B cell (primary cell): ENCODE results near the gene PRELID3B. TPM values are rescaled to one million over a fixed set of nuclear protein-coding genes. Genes with fewer than 3 reads are reported as not detected.

Experiments used
- ATAC-seq: fragments of 200-7000 bp; cut with Tn5 transposase; one replicate; pipeline ENCODE4 v1.10.0; 2021; ENCODE audit warnings: low read depth, mild to moderate bottlenecking, moderate number of reproducible peaks, moderate library complexity
- CTCF ChIA-PET: fragments of 350-600 bp; sonication (Branson Sonifier 250); formaldehyde crosslinking; loops from one replicate; lab custom pipeline; 2021; ENCODE audit warnings: antibody characterized with exemption, inconsistent platforms; lab: Charles Lee
- POLR2A ChIA-PET: fragments of 350-600 bp; sonication (Branson Sonifier 250); formaldehyde crosslinking; loops from one replicate; lab custom pipeline; 2021; ENCODE audit warnings: antibody characterized with exemption; lab: Charles Lee
- DNase-seq: peaks from one replicate; pipeline ENCODE4 v3.0.0; 2013
- H2AFZ ChIP-seq: 2 replicates; pipeline ENCODE4 v1.6.1; 2012; ENCODE audit warnings: mild to moderate bottlenecking, low read depth, low read length; ENCODE audit not compliant: insufficient read depth, poor library complexity, severe bottlenecking
- H3K27ac ChIP-seq, 2 donors: 1 replicate in 1 of 2; 2 replicates in 1 of 2; pipeline ENCODE4 v1.5.1; 2012 to 2013; ENCODE audit warnings: low read length in 2 of 2, mild to moderate bottlenecking in 2 of 2, moderate library complexity in 1 of 2
- H3K27me3 ChIP-seq, 4 experiments: fragments of 200-600 bp in 1 of 4; sonication (generic) in 1 of 4; replicated peaks in 1 of 4; 1 replicate in 2 of 4; 2 replicates in 2 of 4; pipeline versions ENCODE4 v1.6.1 to v1.7.0; 2013 to 2016; ENCODE audit warnings: low read length in 3 of 4, mild to moderate bottlenecking in 2 of 4, mixed read lengths in 1 of 4, moderate library complexity in 1 of 4; ENCODE audit not compliant: insufficient read depth in 4 of 4, control insufficient read depth in 3 of 4; ENCODE audit errors: control extremely low read depth in 1 of 4
- H3K36me3 ChIP-seq, 2 experiments: replicated peaks in 1 of 2; 1 replicate in 1 of 2; 2 replicates in 1 of 2; pipeline versions ENCODE4 v1.6.1 to v1.7.1; 2013; ENCODE audit warnings: low read length in 1 of 2; ENCODE audit not compliant: insufficient read depth in 2 of 2, control insufficient read depth in 1 of 2; ENCODE audit errors: control extremely low read depth in 1 of 2, extremely low read depth in 1 of 2
- H3K4me1 ChIP-seq, 2 donors: fragments of 200-600 bp in 1 of 2; sonication (generic) in 1 of 2; 1 replicate in 1 of 2; 2 replicates in 1 of 2; pipeline versions ENCODE4 v1.5.1 to v1.6.1; 2013 to 2017; ENCODE audit warnings: low read length in 2 of 2; ENCODE audit not compliant: control insufficient read depth in 2 of 2, insufficient read depth in 2 of 2
- H3K4me2 ChIP-seq: replicated peaks from 2 replicates; pipeline ENCODE3; 2012; ENCODE audit warnings: mild to moderate bottlenecking, low read depth, low read length; ENCODE audit not compliant: poor library complexity, severe bottlenecking
- H3K4me3 ChIP-seq, 5 experiments: fragments of 200-600 bp in 1 of 5; sonication (generic) in 1 of 5; 1 replicate in 3 of 5; 2 replicates in 2 of 5; pipeline versions ENCODE4 v1.5.1 to v1.7.0; 2011 to 2016; ENCODE audit warnings: low read length in 4 of 5, mild to moderate bottlenecking in 4 of 5, low read depth in 2 of 5, control low read depth in 1 of 5, moderate library complexity in 1 of 5; ENCODE audit not compliant: insufficient read depth in 1 of 5; ENCODE audit errors: control extremely low read depth in 1 of 5, extremely low read depth in 1 of 5
- H3K79me2 ChIP-seq: fragments of 200-600 bp; sonication (generic); one replicate; pipeline ENCODE4 v1.6.0; 2016; ENCODE audit warnings: low read length; ENCODE audit not compliant: control insufficient read depth, insufficient read depth
- H3K9ac ChIP-seq: fragments of 200-600 bp; sonication (generic); 2 replicates; pipeline ENCODE4 v1.6.1; 2017; ENCODE audit warnings: mild to moderate bottlenecking, low read length, moderate library complexity
- H3K9me3 ChIP-seq, 3 donors: one replicate each; pipeline versions ENCODE4 v1.6.1 to v1.7.1; 2013; ENCODE audit warnings: low read length in 2 of 3; ENCODE audit not compliant: control insufficient read depth in 2 of 3, insufficient read depth in 1 of 3; ENCODE audit errors: control extremely low read depth in 1 of 3
- H4K20me1 ChIP-seq: 2 replicates; pipeline ENCODE4 v1.6.0; 2012; ENCODE audit warnings: mild to moderate bottlenecking, low read length; ENCODE audit not compliant: insufficient read depth, control insufficient read depth, poor library complexity, severe bottlenecking
- H3K27ac Mint-ChIP-seq: one replicate; pipeline ENCODE4 v1.8.0; 2021; ENCODE audit warnings: mixed read lengths
- H3K27me3 Mint-ChIP-seq: one replicate; pipeline ENCODE4 v1.8.0; 2021; ENCODE audit warnings: mixed read lengths
- H3K4me1 Mint-ChIP-seq: one replicate; pipeline ENCODE4 v1.8.0; 2021; ENCODE audit warnings: mixed read lengths
- H3K4me3 Mint-ChIP-seq: one replicate; pipeline ENCODE4 v1.8.0; 2021; ENCODE audit warnings: mixed read lengths
- H3K9me3 Mint-ChIP-seq: one replicate; pipeline ENCODE4 v1.8.0; 2022; ENCODE audit warnings: mixed read lengths; ENCODE audit not compliant: insufficient read depth
- EZH2 ChIP-seq: IDR thresholded peaks from 2 replicates; pipeline ENCODE4 v1.6.1; 2012; ENCODE audit warnings: borderline replicate concordance, low read depth, mild to moderate bottlenecking, moderate library complexity, low read length; ENCODE audit not compliant: insufficient read depth, poor library complexity, severe bottlenecking
- WGBS: methylation state at CpG from one replicate; pipeline ENCODE4 v1.1.5; 2013; ENCODE audit warnings: missing lambda C conversion rate; ENCODE audit not compliant: insufficient coverage; 5-methylcytosine and 5-hydroxymethylcytosine counted together
- intact Hi-C: fragments of 100-400 bp; cut with micrococcal nuclease; formaldehyde crosslinking; loops from one replicate; pipeline ENCODE4 v1.10.0; 2022
- polyA plus RNA-seq: library from polyadenylated mRNA; depleted of rRNA; stranded (reverse); fragments of >200 nt; gene quantifications from 2 replicates; pipeline ENCODE4 v1.2.3, GENCODE V29; 2012
- total RNA-seq, 2 donors: library from RNA; stranded (reverse); fragments of 120-200 nt in 1 of 2; gene quantifications; 1 replicate in 1 of 2; 2 replicates in 1 of 2; pipeline versions ENCODE4 v1.2.3 to v1.2.4, GENCODE V29; 2013 to 2022
- TF ChIP-seq, protein P1 (sequence below): fragments of 200-600 bp; IDR thresholded peaks from one replicate; pipeline ENCODE4 v1.8.0; 2022; ENCODE audit warnings: antibody characterized with exemption, mild to moderate bottlenecking

The PRELID3B gene
- total and polyA plus RNA-seq, 2 donors (not counting 1 experiment from before 2014, with no cell fraction given), result 24.1 to 46.8 TPM

GRCh38 chr20:59004763-59005522, 37.6 kb downstream of the PRELID3B start:
- no peak overlapping the region for H2AFZ ChIP-seq
- no peaks in the 10 kb centered on the region for H3K27me3 ChIP-seq
- 3% methylated on average over 17 of the region's 17 CpGs for WGBS
- Mint-ChIP-seq H3K4me3 (peak overlapping the region; percentile 96), H3K27me3 (no peaks in the 10 kb centered on the region), H3K4me1 (peaks cover 67% of the 10 kb centered on the region), H3K27ac (peak overlapping the region; percentile 99), H3K9me3 (no peaks in the 10 kb centered on the region)
- TF ChIP-seq EZH2, result no peak
- TF ChIP-seq, protein P1, sequence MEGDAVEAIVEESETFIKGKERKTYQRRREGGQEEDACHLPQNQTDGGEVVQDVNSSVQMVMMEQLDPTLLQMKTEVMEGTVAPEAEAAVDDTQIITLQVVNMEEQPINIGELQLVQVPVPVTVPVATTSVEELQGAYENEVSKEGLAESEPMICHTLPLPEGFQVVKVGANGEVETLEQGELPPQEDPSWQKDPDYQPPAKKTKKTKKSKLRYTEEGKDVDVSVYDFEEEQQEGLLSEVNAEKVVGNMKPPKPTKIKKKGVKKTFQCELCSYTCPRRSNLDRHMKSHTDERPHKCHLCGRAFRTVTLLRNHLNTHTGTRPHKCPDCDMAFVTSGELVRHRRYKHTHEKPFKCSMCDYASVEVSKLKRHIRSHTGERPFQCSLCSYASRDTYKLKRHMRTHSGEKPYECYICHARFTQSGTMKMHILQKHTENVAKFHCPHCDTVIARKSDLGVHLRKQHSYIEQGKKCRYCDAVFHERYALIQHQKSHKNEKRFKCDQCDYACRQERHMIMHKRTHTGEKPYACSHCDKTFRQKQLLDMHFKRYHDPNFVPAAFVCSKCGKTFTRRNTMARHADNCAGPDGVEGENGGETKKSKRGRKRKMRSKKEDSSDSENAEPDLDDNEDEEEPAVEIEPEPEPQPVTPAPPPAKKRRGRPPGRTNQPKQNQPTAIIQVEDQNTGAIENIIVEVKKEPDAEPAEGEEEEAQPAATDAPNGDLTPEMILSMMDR, result no peak
- H3K4me1 ChIP-seq, result peaks cover 46 to 69% of the 10 kb centered on the region in 2 donors
- H3K9me3 ChIP-seq, result peaks cover 0 to 6% (median 0%) of the 10 kb centered on the region in 3 donors
- H3K9ac ChIP-seq, result peak overlapping the region; percentile 80
- ChIA-PET POLR2A (interaction anchor here (0.9 to 3.1 kb wide), 7 partner anchors 9 to 1385 kb away, joined by 3 to 30 read pairs (median 3); partner anchors contain the start of gene ATP5F1E), CTCF (interaction anchor here (0.7 to 2.9 kb wide), 5 partner anchors 23 to 217 kb away, joined by 3 to 19 read pairs (median 6); partner anchors contain the start of genes ATP5F1E and NELFCD)
- H3K4me3 ChIP-seq, result peak overlapping the region; percentile 77 to 91 (median 88)
- peaks cover 56% of the 10 kb centered on the region for H4K20me1 ChIP-seq
- H3K36me3 ChIP-seq, result peaks cover 0 to 39% of the 10 kb centered on the region in 2 experiments
- peak; percentile 95 for DNase-seq
- peak overlapping the region; percentile 86 for H3K4me2 ChIP-seq
- intact Hi-C loops, result loop anchor here (1.0 to 10.0 kb wide), 8 partner anchors 24 to 1610 kb away; partner anchors contain the start of genes NELFCD, PRELID3B and RBM38
- ATAC-seq, result peak; percentile 76
- peaks cover 76% of the 10 kb centered on the region for H3K79me2 ChIP-seq
- H3K27ac ChIP-seq, result peak overlapping the region; percentile 97
